Retinal pigment epithelial cell (primary cell): ENCODE data around the gene TRPM6.

Experiments
- DNase-seq: peaks from one replicate; pipeline ENCODE4 v3.0.0-alpha.2; 2010; ENCODE audit warnings: low read depth
- H3K4me3 ChIP-seq: 2 replicates; pipeline ENCODE4 v1.5.1; 2011; ENCODE audit warnings: mild to moderate bottlenecking, low read length, control low read depth, moderate library complexity
- CTCF ChIP-seq: conservative IDR thresholded peaks from 2 replicates; pipeline ENCODE4 v1.5.1; 2011; ENCODE audit warnings: low read depth, low read length, control low read depth, inconsistent platforms

TRPM6 gene

GRCh38 chr9:74887041-74887980 is at the start of gene TRPM6:
TRPM6 (minus strand) TSS chr9:74887921; CDS start chr9:74887856, 65 bp downstream.
- peak within 1 kb of the TSS; percentile 69 for H3K4me3 ChIP-seq
- no peak for TF ChIP-seq CTCF
- peak; percentile 30 for DNase-seq

GRCh38 chr9:74935008-74935407 is 47.3 kb upstream of the TRPM6 start:
- no peak for TF ChIP-seq CTCF
- no peak overlapping the region for H3K4me3 ChIP-seq
- no peak for DNase-seq

- TF ChIP-seq CTCF = no peak
- DNase-seq = no peak
- H3K4me3 ChIP-seq = no peak overlapping the region
Observed at GRCh38 chr9:74921737-74922136, 34.0 kb upstream of the TRPM6 start.

- DNase-seq = no peak
- TF ChIP-seq CTCF = no peak
- no peak overlapping the region for H3K4me3 ChIP-seq
Observed at GRCh38 chr9:74920944-74921626, 33.4 kb upstream of the TRPM6 start.

- no peak for TF ChIP-seq CTCF
- no peak overlapping the region for H3K4me3 ChIP-seq
- no peak for DNase-seq
Observed at GRCh38 chr9:74910036-74910435, 22.3 kb upstream of the TRPM6 start.

- no peak overlapping the region for H3K4me3 ChIP-seq
- DNase-seq = no peak
- TF ChIP-seq CTCF = no peak
Observed at GRCh38 chr9:74908665-74909064, 20.9 kb upstream of the TRPM6 start.

GRCh38 chr9:74907085-74907484 is 19.4 kb upstream of the TRPM6 start:
- DNase-seq = no peak
- no peak for TF ChIP-seq CTCF
- H3K4me3 ChIP-seq = no peak overlapping the region
